ENCODE data around the gene REM2. TPM values are rescaled to one million over a fixed set of nuclear protein-coding genes. Genes with fewer than 3 reads are reported as not detected.

REM2 gene
- total RNA-seq, 2 experiments from 2014 or later: 1.5 to 5.7 TPM

GRCh38 chr14:22901799-22902198, 18.8 kb downstream of the REM2 start:
- no peaks in the 10 kb centered on the region for H4K20me1 ChIP-seq (ENCODE audit: insufficient read depth, low read length)
- no peak for TF ChIP-seq EZH2phosphoT487 (IDR thresholded peaks at IDR 0.05; ENCODE audit: borderline replicate concordance, low read depth, low read length)
- TF ChIP-seq, protein P1, sequence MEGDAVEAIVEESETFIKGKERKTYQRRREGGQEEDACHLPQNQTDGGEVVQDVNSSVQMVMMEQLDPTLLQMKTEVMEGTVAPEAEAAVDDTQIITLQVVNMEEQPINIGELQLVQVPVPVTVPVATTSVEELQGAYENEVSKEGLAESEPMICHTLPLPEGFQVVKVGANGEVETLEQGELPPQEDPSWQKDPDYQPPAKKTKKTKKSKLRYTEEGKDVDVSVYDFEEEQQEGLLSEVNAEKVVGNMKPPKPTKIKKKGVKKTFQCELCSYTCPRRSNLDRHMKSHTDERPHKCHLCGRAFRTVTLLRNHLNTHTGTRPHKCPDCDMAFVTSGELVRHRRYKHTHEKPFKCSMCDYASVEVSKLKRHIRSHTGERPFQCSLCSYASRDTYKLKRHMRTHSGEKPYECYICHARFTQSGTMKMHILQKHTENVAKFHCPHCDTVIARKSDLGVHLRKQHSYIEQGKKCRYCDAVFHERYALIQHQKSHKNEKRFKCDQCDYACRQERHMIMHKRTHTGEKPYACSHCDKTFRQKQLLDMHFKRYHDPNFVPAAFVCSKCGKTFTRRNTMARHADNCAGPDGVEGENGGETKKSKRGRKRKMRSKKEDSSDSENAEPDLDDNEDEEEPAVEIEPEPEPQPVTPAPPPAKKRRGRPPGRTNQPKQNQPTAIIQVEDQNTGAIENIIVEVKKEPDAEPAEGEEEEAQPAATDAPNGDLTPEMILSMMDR (conservative IDR thresholded peaks at IDR 0.05; ENCODE audit: low read length): no peak
- H3K27ac ChIP-seq (ENCODE audit: low read depth, low read length, poor library complexity, severe bottlenecking): no peak overlapping the region
- no peaks in the 10 kb centered on the region for H3K79me2 ChIP-seq (ENCODE audit: insufficient read depth, low read depth, low read length)
- intact Hi-C loops (cut with micrococcal nuclease; ENCODE audit: unreplicated experiment): loop anchor here (2.0 kb wide), 1 partner anchor 79 kb away; no protein-coding TSS in a partner anchor
- no peak overlapping the region for H3K4me2 ChIP-seq (ENCODE audit: low read length)
- no TSS peak for BruUV-seq (replicated peaks)
- no peak for DNase-seq (ENCODE audit: low spot score)
- ChIA-PET CTCF (ENCODE audit: unreplicated experiment) (no interaction called here), POLR2A (interaction anchor here (0.6 to 1.3 kb wide), 6 partner anchors 12 to 337 kb away, joined by 3 to 4 read pairs (median 3); no protein-coding TSS in a partner anchor)
- peaks cover 86% of the 10 kb centered on the region for H3K36me3 ChIP-seq (ENCODE audit: insufficient read depth, low read length)
- H3K4me3 ChIP-seq (ENCODE audit: low read depth, low read length, poor library complexity, severe bottlenecking): no peak overlapping the region
- H3K4me1 ChIP-seq (ENCODE audit: insufficient read depth, low read length, poor library complexity, severe bottlenecking): peaks cover 10% of the 10 kb centered on the region
- H3K9me3 ChIP-seq (ENCODE audit: low read length): no peaks in the 10 kb centered on the region
- no peaks in the 10 kb centered on the region for H3K9me2 ChIP-seq (ENCODE audit: insufficient read depth, low read length)
- no peak overlapping the region for H2AFZ ChIP-seq (ENCODE audit: low read length)

DNA sequence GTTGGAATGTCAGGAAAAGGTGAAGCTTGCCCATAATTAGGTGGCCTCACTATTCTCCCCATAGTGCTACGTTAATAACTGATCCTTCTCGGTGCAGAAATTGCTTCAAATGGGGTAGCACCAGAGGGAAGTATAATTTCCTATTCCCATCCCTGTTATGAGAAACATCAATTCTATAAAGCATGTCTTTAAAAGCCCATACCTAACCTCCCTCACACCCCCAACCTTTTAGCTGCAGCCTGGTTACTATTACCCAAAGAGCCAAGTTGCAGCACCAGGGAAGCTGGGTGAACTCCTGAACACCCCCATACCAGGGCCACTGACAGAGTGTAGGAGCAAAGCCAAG, 20.7 kb downstream of the REM2 start:
- Histone ChIP-seq H3K4me1 (ENCODE audit: insufficient read depth, low read length, poor library complexity, severe bottlenecking) (peaks cover 7% of the 10 kb centered on the region), H3K9me3 (ENCODE audit: low read length) (no peaks in the 10 kb centered on the region), H3K27ac (ENCODE audit: low read depth, low read length, poor library complexity, severe bottlenecking) (no peak overlapping the region), H3K9me2 (ENCODE audit: insufficient read depth, low read length) (no peaks in the 10 kb centered on the region), H2AFZ (ENCODE audit: low read length) (no peak overlapping the region), H3K79me2 (ENCODE audit: insufficient read depth, low read depth, low read length) (no peaks in the 10 kb centered on the region), H3K4me2 (ENCODE audit: low read length) (no peak overlapping the region), H4K20me1 (ENCODE audit: insufficient read depth, low read length) (no peaks in the 10 kb centered on the region), H3K36me3 (ENCODE audit: insufficient read depth, low read length) (peaks cover 92% of the 10 kb centered on the region), H3K4me3 (ENCODE audit: low read depth, low read length, poor library complexity, severe bottlenecking) (no peak overlapping the region)
- ChIA-PET CTCF (ENCODE audit: unreplicated experiment) (no interaction called here), POLR2A (interaction anchor here (0.5 kb wide), 1 partner anchor 121 kb away, joined by 4 read pairs; no protein-coding TSS in a partner anchor)
- no peak for DNase-seq (ENCODE audit: low spot score)
- no peak for TF ChIP-seq EZH2phosphoT487 (IDR thresholded peaks at IDR 0.05; ENCODE audit: borderline replicate concordance, low read depth, low read length)
- TF ChIP-seq, protein P1 (conservative IDR thresholded peaks at IDR 0.05; ENCODE audit: low read length): no peak
- BruUV-seq (replicated peaks): no TSS peak
- intact Hi-C loops (cut with micrococcal nuclease; ENCODE audit: unreplicated experiment): no loop called here

- Histone ChIP-seq H3K36me3 (ENCODE audit: insufficient read depth, low read length) (peaks cover 98% of the 10 kb centered on the region), H3K27ac (ENCODE audit: low read depth, low read length, poor library complexity, severe bottlenecking) (no peak overlapping the region), H3K9me3 (ENCODE audit: low read length) (no peaks in the 10 kb centered on the region), H3K4me2 (ENCODE audit: low read length) (no peak overlapping the region), H2AFZ (ENCODE audit: low read length) (no peak overlapping the region), H4K20me1 (ENCODE audit: insufficient read depth, low read length) (no peaks in the 10 kb centered on the region), H3K4me1 (ENCODE audit: insufficient read depth, low read length, poor library complexity, severe bottlenecking) (no peaks in the 10 kb centered on the region), H3K9me2 (ENCODE audit: insufficient read depth, low read length) (no peaks in the 10 kb centered on the region), H3K4me3 (ENCODE audit: low read depth, low read length, poor library complexity, severe bottlenecking) (no peak overlapping the region), H3K79me2 (ENCODE audit: insufficient read depth, low read depth, low read length) (peaks cover 6% of the 10 kb centered on the region; the same call in 1 of the 2 replicates)
- TF ChIP-seq EZH2phosphoT487 (IDR thresholded peaks at IDR 0.05; ENCODE audit: borderline replicate concordance, low read depth, low read length): no peak
- TF ChIP-seq, protein P1 (conservative IDR thresholded peaks at IDR 0.05; ENCODE audit: low read length): no peak
- ChIA-PET POLR2A (interaction anchor here (0.7 kb wide), 1 partner anchor 10 kb away, joined by 3 read pairs; no protein-coding TSS in a partner anchor), CTCF (ENCODE audit: unreplicated experiment) (no interaction called here)
- DNase-seq (ENCODE audit: low spot score): no peak
- BruUV-seq (replicated peaks): no TSS peak
- intact Hi-C loops (cut with micrococcal nuclease; ENCODE audit: unreplicated experiment): no loop called here
Measured at GRCh38 chr14:22905627-22906026, 22.6 kb downstream of the REM2 start.

All from OCI-LY7 (cell line).